Kidney (tissue), 14 donors: ENCODE data around the gene ITPK1. TPM values are rescaled to one million over a fixed set of nuclear protein-coding genes. Genes with fewer than 3 reads are reported as not detected.

ENCODE experiments used
- DNase-seq, 5 donors: peaks; one replicate each; pipeline ENCODE4 v3.0.0-alpha.2; 2013 to 2020
- FAIRE-seq: peaks from 2 replicates; lab custom pipeline; 2012; peaks lifted over from hg19 to GRCh38; lab: Jason Lieb, UNC
- H3K27ac ChIP-seq, 2 donors: one replicate each; pipeline ENCODE4 v1.7.0; 2013; ENCODE audit warnings: low read depth in 2 of 2, low read length in 2 of 2, inconsistent platforms in 1 of 2
- H3K27me3 ChIP-seq: one replicate; pipeline ENCODE4 v1.7.1; 2013; ENCODE audit warnings: low read length, inconsistent platforms; ENCODE audit not compliant: control insufficient read depth, insufficient read depth
- H3K36me3 ChIP-seq, 3 donors: one replicate each; pipeline versions ENCODE4 v1.7.0 to v1.7.1; 2013; ENCODE audit warnings: low read length in 3 of 3, control low read depth in 1 of 3, inconsistent platforms in 1 of 3; ENCODE audit not compliant: insufficient read depth in 3 of 3, control insufficient read depth in 2 of 3
- H3K4me1 ChIP-seq, 3 donors: one replicate each; pipeline versions ENCODE4 v1.7.0 to v1.7.1; 2013; ENCODE audit warnings: low read length in 3 of 3, inconsistent platforms in 1 of 3, low read depth in 1 of 3; ENCODE audit not compliant: control insufficient read depth in 2 of 3, insufficient read depth in 2 of 3
- H3K4me3 ChIP-seq, 3 donors: one replicate each; pipeline versions ENCODE4 v1.7.0 to v1.8.1; 2013; ENCODE audit warnings: low read length in 3 of 3, control low read depth in 1 of 3, inconsistent platforms in 1 of 3
- H3K9ac ChIP-seq, 3 donors: one replicate each; pipeline versions ENCODE4 v1.7.0 to v1.7.1; 2013; ENCODE audit warnings: low read length in 3 of 3, control low read depth in 1 of 3, inconsistent platforms in 1 of 3
- H3K9me3 ChIP-seq, 3 donors: one replicate each; pipeline versions ENCODE4 v1.7.0 to v1.7.1; 2013; ENCODE audit warnings: low read length in 3 of 3, control low read depth in 1 of 3, inconsistent platforms in 1 of 3; ENCODE audit not compliant: control insufficient read depth in 2 of 3, insufficient read depth in 1 of 3
- CTCF ChIP-seq: IDR thresholded peaks from 3 replicates; pipeline ENCODE4 v1.5.1; 2012; ENCODE audit warnings: mild to moderate bottlenecking, moderate library complexity, borderline replicate concordance; ENCODE audit not compliant: insufficient read depth; ENCODE audit errors: extremely low read depth
- intact Hi-C: fragments of 100-400 bp; cut with DNase I; formaldehyde crosslinking; loops from one replicate; pipeline ENCODE4 v1.11.1; 2022
- polyA plus RNA-seq: library from polyadenylated mRNA; stranded (reverse); fragments of 350-450 nt; fragmentation: Illumina TruSeq; extraction: RNeasy Lipid Tissue Mini Kit (QIAGEN cat#74804); gene quantifications from one replicate; pipeline ENCODE4 v1.2.3, GENCODE V29; 2014; ENCODE audit warnings: low read depth, low replicate concordance; ENCODE audit not compliant: insufficient read depth
- total RNA-seq: library from RNA; stranded (reverse); fragmentation: NEBNext Ultra II Directional; extraction: Animal tissue kit (Norgen Biotek cat#: 25700); gene quantifications from one replicate; pipeline ENCODE4 v1.2.1, GENCODE V29; 2021
- donor health status: control.
- donor health status: control.
- donor health status: control.
- donor health status: control.
- donor health status: control.
- donor health status: DM: yes; HTN: yes; CAD: no.
- donor health status: Normal renal cell carcinoma (clear cell type).

Gene ITPK1
- total and polyA plus RNA-seq, 2 donors from 2014 or later: 43.6 to 92.0 TPM

- H3K9me3 ChIP-seq: no peaks in the 10 kb centered on the region
- DNase-seq: peak in 3 of 5 donors; percentile 50 to 70 (median 55)
- no peak overlapping the region for H3K4me3 ChIP-seq
- H3K27ac ChIP-seq: peak overlapping the region in 1 of 2 donors; percentile 73
- H3K4me1 ChIP-seq: peaks cover 0 to 23% (median 13%) of the 10 kb centered on the region in 3 donors
- no peak overlapping the region for H3K9ac ChIP-seq
- H3K27me3 ChIP-seq: no peaks in the 10 kb centered on the region
- FAIRE-seq: no peak
- TF ChIP-seq CTCF: no peak
- intact Hi-C loops: no loop called here
- H3K36me3 ChIP-seq: peaks cover 0 to 2% (median 0%) of the 10 kb centered on the region in 3 donors
These were observed 59.4 kb downstream of the ITPK1 start for GRCh38 chr14:93056166-93056839.

GRCh38 chr14:93055651-93056115 lies 60.0 kb downstream of the ITPK1 start:
- no peak for FAIRE-seq
- Histone ChIP-seq H3K9ac (no peak overlapping the region), H3K9me3 (no peaks in the 10 kb centered on the region), H3K36me3 (peaks cover 0 to 2% (median 0%) of the 10 kb centered on the region in 3 donors), H3K4me1 (peaks cover 0 to 26% (median 16%) of the 10 kb centered on the region in 3 donors), H3K27me3 (no peaks in the 10 kb centered on the region), H3K27ac (peak overlapping the region in 1 of 2 donors; percentile 73), H3K4me3 (no peak overlapping the region)
- no peak for DNase-seq
- intact Hi-C loops: no loop called here
- no peak for TF ChIP-seq CTCF

- no peak overlapping the region for H3K27ac ChIP-seq
These were observed 60.8 kb downstream of the ITPK1 start for GRCh38 chr14:93054876-93055275.

More at GRCh38 chr14:93054876-93055275, 60.8 kb downstream of the ITPK1 start:
- Histone ChIP-seq H3K4me1 (peaks cover 0 to 26% (median 17%) of the 10 kb centered on the region in 3 donors), H3K9ac (no peak overlapping the region), H3K27me3 (no peaks in the 10 kb centered on the region), H3K4me3 (no peak overlapping the region), H3K36me3 (peaks cover 0 to 2% (median 0%) of the 10 kb centered on the region in 3 donors), H3K9me3 (no peaks in the 10 kb centered on the region)
- intact Hi-C loops: no loop called here
- no peak for FAIRE-seq
- TF ChIP-seq CTCF: no peak
- no peak for DNase-seq
